Cardiac muscle cell (in vitro differentiated cells and primary cell): ENCODE data around the gene LCLAT1. TPM values are rescaled to one million over a fixed set of nuclear protein-coding genes. Genes with fewer than 3 reads are reported as not detected.

Source experiments
- DNase-seq, 2 donors: peaks; one replicate each; pipeline versions ENCODE4 v3.0.0 to v3.0.0-alpha.2; 2010 to 2017; ENCODE audit warnings: low read depth in 1 of 2, low spot score in 1 of 2
- H3K27ac ChIP-seq: fragments of 200-600 bp; sonication (generic); 2 replicates; pipeline ENCODE4 v1.5.1; 2016
- H3K27me3 ChIP-seq: fragments of 200-600 bp; sonication (generic); 2 replicates; pipeline ENCODE4 v1.6.0; 2016; ENCODE audit warnings: control low read depth
- H3K36me3 ChIP-seq: fragments of 200-600 bp; sonication (generic); 2 replicates; pipeline ENCODE4 v1.5.1; 2016; ENCODE audit warnings: control low read depth
- H3K4me1 ChIP-seq: fragments of 200-600 bp; sonication (generic); 2 replicates; pipeline ENCODE4 v1.8.1; 2017; ENCODE audit warnings: low read depth, mild to moderate bottlenecking, mixed run types
- H3K4me3 ChIP-seq: fragments of 200-600 bp; sonication (generic); 2 replicates; pipeline ENCODE4 v1.5.1; 2016; ENCODE audit warnings: mild to moderate bottlenecking
- H3K9me3 ChIP-seq: fragments of 200-600 bp; sonication (generic); 2 replicates; pipeline ENCODE4 v1.5.1; 2017; ENCODE audit warnings: low read depth, mild to moderate bottlenecking, control low read depth
- polyA plus RNA-seq: library from polyadenylated mRNA; unstranded; fragments of >200 nt; fragmentation: Nextera tagmentation; extraction: Ambion mirVana; gene quantifications from 2 replicates; pipeline ENCODE4 v1.2.1, GENCODE V29; 2016
- total RNA-seq: library from RNA; depleted of rRNA; stranded (reverse); fragments of >200 nt; gene quantifications from 2 replicates; pipeline ENCODE4 v1.2.3, GENCODE V29; 2016
- TF ChIP-seq, protein P1 (sequence below): IDR thresholded peaks from 2 replicates; pipeline ENCODE4 v1.5.1; 2012; ENCODE audit warnings: low read depth, mild to moderate bottlenecking, low read length

Gene LCLAT1
- total and polyA plus RNA-seq, 2 experiments from 2014 or later, result 19.6 to 25.5 TPM

GRCh38 chr2:30663321-30663720 lies 216.3 kb downstream of the LCLAT1 start:
- no peak overlapping the region for H3K4me3 ChIP-seq
- H3K4me1 ChIP-seq, result no peaks in the 10 kb centered on the region
- TF ChIP-seq, protein P1, sequence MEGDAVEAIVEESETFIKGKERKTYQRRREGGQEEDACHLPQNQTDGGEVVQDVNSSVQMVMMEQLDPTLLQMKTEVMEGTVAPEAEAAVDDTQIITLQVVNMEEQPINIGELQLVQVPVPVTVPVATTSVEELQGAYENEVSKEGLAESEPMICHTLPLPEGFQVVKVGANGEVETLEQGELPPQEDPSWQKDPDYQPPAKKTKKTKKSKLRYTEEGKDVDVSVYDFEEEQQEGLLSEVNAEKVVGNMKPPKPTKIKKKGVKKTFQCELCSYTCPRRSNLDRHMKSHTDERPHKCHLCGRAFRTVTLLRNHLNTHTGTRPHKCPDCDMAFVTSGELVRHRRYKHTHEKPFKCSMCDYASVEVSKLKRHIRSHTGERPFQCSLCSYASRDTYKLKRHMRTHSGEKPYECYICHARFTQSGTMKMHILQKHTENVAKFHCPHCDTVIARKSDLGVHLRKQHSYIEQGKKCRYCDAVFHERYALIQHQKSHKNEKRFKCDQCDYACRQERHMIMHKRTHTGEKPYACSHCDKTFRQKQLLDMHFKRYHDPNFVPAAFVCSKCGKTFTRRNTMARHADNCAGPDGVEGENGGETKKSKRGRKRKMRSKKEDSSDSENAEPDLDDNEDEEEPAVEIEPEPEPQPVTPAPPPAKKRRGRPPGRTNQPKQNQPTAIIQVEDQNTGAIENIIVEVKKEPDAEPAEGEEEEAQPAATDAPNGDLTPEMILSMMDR, result no peak
- H3K9me3 ChIP-seq, result no peaks in the 10 kb centered on the region
- no peaks in the 10 kb centered on the region for H3K27me3 ChIP-seq
- no peaks in the 10 kb centered on the region for H3K36me3 ChIP-seq
- H3K27ac ChIP-seq, result no peak overlapping the region
- no peak for DNase-seq

DNA sequence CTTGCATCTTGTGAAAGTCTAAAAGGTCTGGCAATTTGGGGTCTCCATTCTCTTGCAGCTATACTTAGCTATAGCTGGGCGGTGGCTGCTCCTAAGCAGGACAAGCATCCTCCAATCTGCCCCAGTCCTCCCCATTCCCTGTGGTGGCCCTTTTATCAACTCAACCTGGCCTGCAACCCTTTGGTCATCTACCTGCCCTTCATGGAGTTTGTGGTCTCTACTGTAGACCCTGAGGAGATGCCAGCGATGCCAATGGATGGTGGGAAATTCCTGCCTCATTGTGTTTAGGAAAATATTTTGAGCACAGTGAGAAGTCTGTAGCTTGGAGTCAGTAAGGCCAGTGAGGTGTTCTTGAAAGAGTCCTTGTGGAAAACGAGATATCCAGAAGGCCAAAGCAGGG lies 216.8 kb downstream of the LCLAT1 start:
- DNase-seq, result no peak
- no peaks in the 10 kb centered on the region for H3K36me3 ChIP-seq
- no peak overlapping the region for H3K27ac ChIP-seq
- H3K9me3 ChIP-seq, result no peaks in the 10 kb centered on the region
- H3K4me3 ChIP-seq, result no peak overlapping the region
- no peaks in the 10 kb centered on the region for H3K27me3 ChIP-seq
- TF ChIP-seq, protein P1, result no peak
- no peaks in the 10 kb centered on the region for H3K4me1 ChIP-seq

GRCh38 chr2:30664761-30665358 lies 217.8 kb downstream of the LCLAT1 start:
- H3K9me3 ChIP-seq, result no peaks in the 10 kb centered on the region
- H3K4me1 ChIP-seq, result no peaks in the 10 kb centered on the region
- TF ChIP-seq, protein P1, result no peak
- no peaks in the 10 kb centered on the region for H3K27me3 ChIP-seq
- no peak overlapping the region for H3K4me3 ChIP-seq
- no peak overlapping the region for H3K27ac ChIP-seq
- DNase-seq, result peak in 1 of 2 donors; percentile 86
- no peaks in the 10 kb centered on the region for H3K36me3 ChIP-seq

GRCh38 chr2:30665761-30666265 lies 218.8 kb downstream of the LCLAT1 start:
- Histone ChIP-seq H3K4me3 (no peak overlapping the region), H3K27me3 (no peaks in the 10 kb centered on the region), H3K9me3 (no peaks in the 10 kb centered on the region), H3K27ac (no peak overlapping the region), H3K36me3 (no peaks in the 10 kb centered on the region), H3K4me1 (no peaks in the 10 kb centered on the region)
- TF ChIP-seq, protein P1, result no peak
- DNase-seq, result no peak

GRCh38 chr2:30666266-30666874 lies 219.3 kb downstream of the LCLAT1 start:
- Histone ChIP-seq H3K4me1 (no peaks in the 10 kb centered on the region), H3K27ac (no peak overlapping the region), H3K36me3 (no peaks in the 10 kb centered on the region), H3K27me3 (no peaks in the 10 kb centered on the region), H3K9me3 (no peaks in the 10 kb centered on the region), H3K4me3 (no peak overlapping the region)
- peak in 1 of 2 donors; percentile 90 for DNase-seq
- TF ChIP-seq, protein P1, result no peak
